Endothelial cell of umbilical vein (primary cell): Measurements from ENCODE around the gene C16orf95. TPM values are rescaled to one million over a fixed set of nuclear protein-coding genes. Genes with fewer than 3 reads are reported as not detected.

Source experiments
- BruUV-seq: library from RNA; stranded (reverse); fragments of 400-500 nt; replicated peaks from 2 replicates; lab custom pipeline; 2021; lab: Mats Ljungman, UMichigan
- CTCF ChIA-PET: fragments of 300-600, 350-600 bp; sonication (Branson Sonifier 250); formaldehyde crosslinking; loops from one replicate; lab custom pipeline; 2021; ENCODE audit warnings: antibody characterized with exemption, inconsistent platforms; lab: Charles Lee
- POLR2A ChIA-PET: fragments of 300-600, 350-600 bp; sonication (Branson Sonifier 250); formaldehyde crosslinking; loops from one replicate; lab custom pipeline; 2021; ENCODE audit warnings: antibody characterized with exemption, inconsistent platforms; lab: Charles Lee
- DNase-seq: peaks from one replicate; pipeline ENCODE4 v3.0.0-alpha.2; 2011; ENCODE audit warnings: low read depth, low spot score
- FAIRE-seq: peaks from 2 replicates; lab custom pipeline; 2011; peaks lifted over from hg19 to GRCh38; lab: Jason Lieb, UNC
- H2AFZ ChIP-seq: 2 replicates; pipeline ENCODE4 v1.6.0; 2012; ENCODE audit warnings: low read depth, low read length, control low read depth, inconsistent platforms
- H3K27ac ChIP-seq: 2 replicates; pipeline ENCODE4 v1.5.1; 2011; ENCODE audit warnings: low read depth, mild to moderate bottlenecking, control low read depth, low read length, moderate library complexity; ENCODE audit not compliant: insufficient read depth
- H3K27me3 ChIP-seq, 2 experiments: 2 replicates each; pipeline versions ENCODE4 v1.6.0 to v1.6.1; 2011; ENCODE audit warnings: low read length in 2 of 2, mixed read lengths in 1 of 2; ENCODE audit not compliant: control insufficient read depth in 2 of 2, insufficient read depth in 2 of 2
- H3K36me3 ChIP-seq, 2 experiments: 2 replicates in 1 of 2; 3 replicates in 1 of 2; pipeline ENCODE4 v1.5.1; 2011; ENCODE audit warnings: low read length in 2 of 2, mild to moderate bottlenecking in 1 of 2, moderate library complexity in 1 of 2; ENCODE audit not compliant: control insufficient read depth in 2 of 2, insufficient read depth in 2 of 2; ENCODE audit errors: extremely low read depth in 1 of 2
- H3K4me1 ChIP-seq: 3 replicates; pipeline ENCODE4 v1.5.1; 2011; ENCODE audit warnings: mild to moderate bottlenecking, low read length; ENCODE audit not compliant: control insufficient read depth, insufficient read depth; ENCODE audit errors: extremely low read depth
- H3K4me2 ChIP-seq: 2 replicates; pipeline ENCODE4 v1.6.1; 2011; ENCODE audit warnings: low read length, control low read depth, mixed read lengths; ENCODE audit not compliant: insufficient read depth
- H3K4me3 ChIP-seq, 3 experiments: fragments of 200-600 bp in 1 of 3; sonication (generic), shearing (Covaris generic) in 1 of 3; replicated peaks in 1 of 3; 2 replicates each; pipeline ENCODE4 v1.5.1; 2011 to 2016; ENCODE audit warnings: control low read depth in 3 of 3, low read length in 3 of 3, mild to moderate bottlenecking in 2 of 3, inconsistent platforms in 1 of 3, low read depth in 1 of 3, moderate library complexity in 1 of 3; ENCODE audit not compliant: insufficient read depth in 1 of 3
- H3K79me2 ChIP-seq: 2 replicates; pipeline ENCODE4 v1.6.0; 2012; ENCODE audit warnings: low read length, inconsistent platforms; ENCODE audit not compliant: control insufficient read depth, insufficient read depth
- H3K9ac ChIP-seq: replicated peaks from 2 replicates; pipeline ENCODE3; 2011; ENCODE audit warnings: low read length, control low read depth; ENCODE audit not compliant: insufficient read depth; ENCODE audit errors: extremely low read depth
- H3K9me1 ChIP-seq: replicated peaks from 3 replicates; pipeline ENCODE4 v1.6.0; 2011; ENCODE audit warnings: mild to moderate bottlenecking, low read length; ENCODE audit not compliant: control insufficient read depth, insufficient read depth; ENCODE audit errors: extremely low read depth
- H3K9me3 ChIP-seq: replicated peaks from 2 replicates; pipeline ENCODE4 v1.5.1; 2012; ENCODE audit warnings: low read length, inconsistent platforms; ENCODE audit not compliant: control insufficient read depth, insufficient read depth
- H4K20me1 ChIP-seq: replicated peaks from 2 replicates; pipeline ENCODE3; 2011; ENCODE audit warnings: mild to moderate bottlenecking, low read length; ENCODE audit not compliant: control insufficient read depth, insufficient read depth; ENCODE audit errors: extremely low read depth
- EZH2 ChIP-seq: IDR thresholded peaks from 2 replicates; pipeline ENCODE4 v1.6.1; 2012; ENCODE audit warnings: borderline replicate concordance, low read depth, mild to moderate bottlenecking, moderate library complexity, low read length, inconsistent platforms; ENCODE audit not compliant: severe bottlenecking
- FOS ChIP-seq: IDR thresholded peaks from 2 replicates; pipeline ENCODE4 v1.6.1; 2011; ENCODE audit warnings: mild to moderate bottlenecking, low read length, moderate library complexity, borderline replicate concordance; ENCODE audit not compliant: insufficient read depth
- JUN ChIP-seq: IDR thresholded peaks from 2 replicates; pipeline ENCODE4 v1.6.1; 2011; ENCODE audit warnings: borderline replicate concordance, low read depth; ENCODE audit not compliant: insufficient read length, insufficient read depth
- MAX ChIP-seq: IDR thresholded peaks from 2 replicates; pipeline ENCODE4 v1.6.1; 2011; ENCODE audit not compliant: insufficient read depth, insufficient read length
- POLR2A ChIP-seq: IDR thresholded peaks from 2 replicates; pipeline ENCODE4 v1.6.1; 2012; ENCODE audit warnings: low read depth, mild to moderate bottlenecking, control low read depth, low read length
- POLR2AphosphoS5 ChIP-seq: IDR thresholded peaks from 2 replicates; pipeline ENCODE4 v1.6.1; 2012; ENCODE audit warnings: low read depth, mild to moderate bottlenecking, control low read depth, low read length, moderate library complexity; ENCODE audit not compliant: insufficient read depth
- dilution Hi-C: fragments of 300-500 bp; cut with MboI; formaldehyde crosslinking; loops from one replicate; pipeline ENCODE4 v1.15.0; 2019; ENCODE audit warnings: low sequenced_read_pairs; ENCODE audit not compliant: extremely low pct_ligation_motif_present
- intact Hi-C: fragments of 100-400 bp; cut with micrococcal nuclease; formaldehyde crosslinking; loops from one replicate; pipeline ENCODE4 v1.10.0; 2022
- polyA plus RNA-seq, 4 experiments: library from polyadenylated mRNA; depleted of rRNA in 3 of 4; stranded (reverse) in 3 of 4; unstranded in 1 of 4; fragments of >200 nt; gene quantifications; 2 replicates each; pipeline versions ENCODE4 v1.2.1 to v1.2.3, GENCODE V29; 2011 to 2012; ENCODE audit warnings: missing spikeins in 1 of 4
- total RNA-seq: library from RNA; stranded (reverse); gene quantifications from 2 replicates; pipeline ENCODE4 v1.2.3, GENCODE V29; 2021
- TF ChIP-seq, protein P1 (sequence below), 2 donors: IDR thresholded peaks; 1 replicate in 1 of 2; 2 replicates in 1 of 2; pipeline ENCODE4 v1.5.1; 2011; ENCODE audit warnings: low read length in 2 of 2, mild to moderate bottlenecking in 2 of 2, moderate library complexity in 2 of 2, control low read depth in 1 of 2, inconsistent platforms in 1 of 2, low read depth in 1 of 2; ENCODE audit not compliant: insufficient read depth in 1 of 2; ENCODE audit errors: extremely low read depth in 1 of 2

C16orf95 gene
- total and polyA plus RNA-seq, 2 donors (not counting 3 experiments of a cell fraction or from before 2014, with no cell fraction given) = 4.0 to 6.6 TPM

GRCh38 chr16:87345726-87346424 is 28.7 kb upstream of the C16orf95 start:
- DNase-seq = no peak
- H2AFZ ChIP-seq = no peak overlapping the region
- H4K20me1 ChIP-seq = no peaks in the 10 kb centered on the region
- TF ChIP-seq, protein P1, sequence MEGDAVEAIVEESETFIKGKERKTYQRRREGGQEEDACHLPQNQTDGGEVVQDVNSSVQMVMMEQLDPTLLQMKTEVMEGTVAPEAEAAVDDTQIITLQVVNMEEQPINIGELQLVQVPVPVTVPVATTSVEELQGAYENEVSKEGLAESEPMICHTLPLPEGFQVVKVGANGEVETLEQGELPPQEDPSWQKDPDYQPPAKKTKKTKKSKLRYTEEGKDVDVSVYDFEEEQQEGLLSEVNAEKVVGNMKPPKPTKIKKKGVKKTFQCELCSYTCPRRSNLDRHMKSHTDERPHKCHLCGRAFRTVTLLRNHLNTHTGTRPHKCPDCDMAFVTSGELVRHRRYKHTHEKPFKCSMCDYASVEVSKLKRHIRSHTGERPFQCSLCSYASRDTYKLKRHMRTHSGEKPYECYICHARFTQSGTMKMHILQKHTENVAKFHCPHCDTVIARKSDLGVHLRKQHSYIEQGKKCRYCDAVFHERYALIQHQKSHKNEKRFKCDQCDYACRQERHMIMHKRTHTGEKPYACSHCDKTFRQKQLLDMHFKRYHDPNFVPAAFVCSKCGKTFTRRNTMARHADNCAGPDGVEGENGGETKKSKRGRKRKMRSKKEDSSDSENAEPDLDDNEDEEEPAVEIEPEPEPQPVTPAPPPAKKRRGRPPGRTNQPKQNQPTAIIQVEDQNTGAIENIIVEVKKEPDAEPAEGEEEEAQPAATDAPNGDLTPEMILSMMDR (IDR thresholded peaks at IDR 0.05; ENCODE audit: extremely low read depth in 1 of 2, insufficient read depth in 1 of 2, low read depth in 1 of 2, low read length in 2 of 2) = no peak
- no peak for TF ChIP-seq JUN
- dilution Hi-C loops (no loop called here), intact Hi-C loops (no loop called here)
- H3K79me2 ChIP-seq = peaks cover 1% of the 10 kb centered on the region
- no peaks in the 10 kb centered on the region for H3K27me3 ChIP-seq
- H3K27ac ChIP-seq = no peak overlapping the region
- no peaks in the 10 kb centered on the region for H3K9me3 ChIP-seq
- no peak overlapping the region for H3K4me3 ChIP-seq
- H3K4me1 ChIP-seq = peaks cover 7% of the 10 kb centered on the region
- POLR2A ChIA-PET = no interaction called here
- no peak overlapping the region for H3K9ac ChIP-seq
- no peak for FAIRE-seq
- no TSS peak for BruUV-seq
- CTCF ChIA-PET = interaction anchor here (1.2 kb wide), 1 partner anchor 12 kb away, joined by 3 read pairs; no protein-coding TSS in a partner anchor
- H3K9me1 ChIP-seq = no peaks in the 10 kb centered on the region
- peaks cover 3 to 18% of the 10 kb centered on the region in 2 experiments for H3K36me3 ChIP-seq
- H3K4me2 ChIP-seq = no peak overlapping the region

DNA sequence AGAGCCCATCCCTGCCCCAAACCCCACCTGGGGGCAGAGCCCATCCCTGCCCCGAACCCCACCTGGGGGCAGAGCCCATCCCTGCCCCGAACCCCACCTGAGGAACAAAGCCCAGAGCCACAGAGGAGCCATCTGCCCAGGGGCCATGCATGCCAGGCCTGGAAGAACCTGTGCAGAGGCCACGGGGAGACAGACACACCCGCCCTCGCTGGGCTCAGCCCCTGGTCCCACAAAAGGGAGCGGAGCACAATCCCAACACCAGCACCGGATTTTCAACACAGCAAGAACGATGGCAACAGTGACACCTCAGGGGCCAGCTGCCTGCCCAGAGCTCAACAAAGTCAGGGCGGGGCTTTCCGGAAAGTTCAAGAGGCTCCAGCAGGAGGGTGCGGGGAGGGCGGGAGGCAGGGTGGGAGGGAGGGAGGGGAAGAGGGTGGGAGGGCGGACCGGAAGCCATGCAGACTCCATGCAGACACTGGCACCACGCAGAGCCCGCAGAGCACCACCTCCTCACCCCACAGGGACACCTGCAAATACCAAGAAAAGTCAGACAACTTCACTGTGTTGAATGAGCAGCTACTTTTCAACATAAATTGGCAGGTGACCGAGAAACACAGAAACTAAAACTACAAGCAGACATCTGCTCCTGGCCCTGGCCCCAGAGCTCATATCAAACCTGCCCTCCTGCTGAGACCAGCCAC is 27.9 kb upstream of the C16orf95 start:
- CTCF ChIA-PET = interaction anchor here (1.2 to 1.9 kb wide), 2 partner anchors 13 to 47 kb away, joined by 3 to 5 read pairs; no protein-coding TSS in a partner anchor
- POLR2A ChIA-PET = no interaction called here

More for the DNA sequence above, 27.9 kb upstream of the C16orf95 start:
- no peak overlapping the region for H3K27ac ChIP-seq
- H3K4me2 ChIP-seq = no peak overlapping the region
- no peak for FAIRE-seq
- H3K36me3 ChIP-seq = peaks cover 3 to 18% of the 10 kb centered on the region in 2 experiments
- peaks cover 1% of the 10 kb centered on the region for H3K79me2 ChIP-seq
- H4K20me1 ChIP-seq = no peaks in the 10 kb centered on the region
- no peak overlapping the region for H2AFZ ChIP-seq
- no peak overlapping the region for H3K9ac ChIP-seq
- H3K9me1 ChIP-seq = no peaks in the 10 kb centered on the region
- no peak overlapping the region for H3K4me3 ChIP-seq
- dilution Hi-C loops = no loop called here
- H3K9me3 ChIP-seq = no peaks in the 10 kb centered on the region
- BruUV-seq = no TSS peak
- intact Hi-C loops = no loop called here
- TF ChIP-seq EZH2 (no peak), POLR2A (no peak), MAX (no peak), FOS (no peak), POLR2AphosphoS5 (no peak)
- peaks cover 7% of the 10 kb centered on the region for H3K4me1 ChIP-seq
- no peak for DNase-seq
- H3K27me3 ChIP-seq = no peaks in the 10 kb centered on the region
